Type B pancreatic cell (in vitro differentiated cells): Measurements from ENCODE around the gene ZNF723. TPM values are rescaled to one million over a fixed set of nuclear protein-coding genes. Genes with fewer than 3 reads are reported as not detected.
"Not testable (repeated sequence)": the region's sequence is repeated elsewhere in the genome, so short reads cannot be mapped to it uniquely, and the experiment has no call there.

ENCODE experiments used
- DNase-seq: peaks from one replicate; pipeline ENCODE4 v3.0.0; 2021; ENCODE audit warnings: mixed read lengths; ENCODE audit not compliant: unreplicated experiment; ENCODE audit errors: extremely low spot score
- H3K27ac Mint-ChIP-seq: 2 replicates; pipeline ENCODE4 v1.8.0; 2021; ENCODE audit warnings: mild to moderate bottlenecking, mixed read lengths
- H3K27me3 Mint-ChIP-seq: 2 replicates; pipeline ENCODE4 v1.8.0; 2021; ENCODE audit warnings: mixed read lengths
- H3K36me3 Mint-ChIP-seq: 2 replicates; pipeline ENCODE4 v1.8.0; 2021; ENCODE audit warnings: mixed read lengths
- H3K4me1 Mint-ChIP-seq: one replicate; pipeline ENCODE4 v1.8.0; 2021; ENCODE audit warnings: mixed read lengths; ENCODE audit not compliant: unreplicated experiment
- H3K4me3 Mint-ChIP-seq: 2 replicates; pipeline ENCODE4 v1.8.0; 2021; ENCODE audit warnings: mild to moderate bottlenecking, mixed read lengths
- H3K9me3 Mint-ChIP-seq: 2 replicates; pipeline ENCODE4 v1.8.0; 2021; ENCODE audit warnings: mixed read lengths
- CTCF ChIP-seq: fragments of 200-600 bp; sonication (generic); conservative IDR thresholded peaks from 2 replicates; pipeline ENCODE4 v1.5.0; 2021; ENCODE audit warnings: antibody characterized with exemption, mild to moderate bottlenecking
- total RNA-seq: library from RNA; stranded (reverse); gene quantifications from 2 replicates; pipeline ENCODE4 v1.2.1, GENCODE V29; 2021; ENCODE audit warnings: low replicate concordance

The ZNF723 gene
- total RNA-seq, 1 donor from 2014 or later = not detected

- Mint-ChIP-seq H3K9me3 (peaks cover 11% of the 10 kb centered on the region), H3K27me3 (no peaks in the 10 kb centered on the region), H3K4me1 (no peaks in the 10 kb centered on the region), H3K4me3 (no peak overlapping the region), H3K36me3 (no peaks in the 10 kb centered on the region), H3K27ac (no peak overlapping the region)
- DNase-seq = no peak
- TF ChIP-seq CTCF = no peak
Measured at GRCh38 chr19:22807061-22807835, 24.8 kb upstream of the ZNF723 start.

- H3K27me3 Mint-ChIP-seq = no peaks in the 10 kb centered on the region
- H3K36me3 Mint-ChIP-seq = no peaks in the 10 kb centered on the region
- no peak overlapping the region for H3K27ac Mint-ChIP-seq
- no peak for TF ChIP-seq CTCF
- no peaks in the 10 kb centered on the region for H3K4me1 Mint-ChIP-seq
- no peak overlapping the region for H3K4me3 Mint-ChIP-seq
- H3K9me3 Mint-ChIP-seq = peaks cover 6% of the 10 kb centered on the region
- DNase-seq = no peak
Measured at GRCh38 chr19:22814124-22814523, 18.0 kb upstream of the ZNF723 start.

GRCh38 chr19:22831211-22831610, 880 bp upstream of the ZNF723 start:
- no peak for TF ChIP-seq CTCF
- no peak overlapping the region for H3K4me3 Mint-ChIP-seq
- H3K9me3 Mint-ChIP-seq = no peaks in the 10 kb centered on the region
- H3K27me3 Mint-ChIP-seq = no peaks in the 10 kb centered on the region
- no peak overlapping the region for H3K27ac Mint-ChIP-seq
- H3K4me1 Mint-ChIP-seq = no peaks in the 10 kb centered on the region
- no peaks in the 10 kb centered on the region for H3K36me3 Mint-ChIP-seq
- DNase-seq = no peak

DNA sequence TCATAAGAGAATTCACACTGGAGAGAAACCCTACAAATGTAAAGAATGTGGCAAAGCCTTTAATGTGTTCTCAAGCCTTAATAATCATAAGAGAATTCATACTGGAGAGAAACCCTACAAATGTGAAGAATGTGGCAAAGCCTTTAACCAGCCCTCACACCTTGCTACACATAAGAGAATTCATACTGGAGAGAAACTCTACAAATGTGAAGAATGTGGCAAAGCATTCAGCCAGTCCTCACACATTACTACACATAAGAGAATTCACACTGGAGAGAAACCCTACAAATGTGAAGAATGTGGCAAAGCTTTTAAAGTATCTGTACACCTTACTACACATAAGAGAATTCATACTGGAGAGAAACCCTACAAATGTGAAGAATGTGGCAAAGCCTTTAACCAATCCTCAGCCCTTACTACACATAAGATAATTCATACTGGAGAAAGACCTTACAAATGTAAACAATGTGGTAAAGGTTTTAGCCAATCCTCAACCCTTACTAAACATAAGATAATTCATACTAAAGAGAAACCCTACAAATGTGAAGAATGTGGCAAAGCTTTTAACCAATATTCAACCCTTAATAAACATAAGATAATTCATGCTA, 25.7 kb downstream of the ZNF723 start:
- H3K9me3 Mint-ChIP-seq, H3K36me3 Mint-ChIP-seq, DNase-seq, H3K27me3 Mint-ChIP-seq, H3K4me1 Mint-ChIP-seq, H3K27ac Mint-ChIP-seq, H3K4me3 Mint-ChIP-seq: not testable (repeated sequence)

- Mint-ChIP-seq H3K4me1 (no peaks in the 10 kb centered on the region), H3K27me3 (no peaks in the 10 kb centered on the region), H3K4me3 (no peak overlapping the region), H3K27ac (no peak overlapping the region), H3K9me3 (peaks cover 10% of the 10 kb centered on the region), H3K36me3 (no peaks in the 10 kb centered on the region)
- no peak for DNase-seq
- TF ChIP-seq CTCF = peak; percentile 55
Measured at GRCh38 chr19:22882797-22883196, 50.7 kb downstream of the ZNF723 start.

- Mint-ChIP-seq H3K36me3 (no peaks in the 10 kb centered on the region), H3K27me3 (no peaks in the 10 kb centered on the region), H3K4me3 (no peak overlapping the region), H3K9me3 (peaks cover under 1% of the 10 kb centered on the region), H3K4me1 (no peaks in the 10 kb centered on the region), H3K27ac (no peak overlapping the region)
- DNase-seq = no peak
- TF ChIP-seq CTCF = no peak
Measured at GRCh38 chr19:22893855-22894270, 61.8 kb downstream of the ZNF723 start.
